Osteocyte (in vitro differentiated cells): ENCODE results near the gene DCAF7. TPM values are rescaled to one million over a fixed set of nuclear protein-coding genes. Genes with fewer than 3 reads are reported as not detected.

ENCODE experiments used
- DNase-seq: peaks from one replicate; pipeline ENCODE4 v3.0.0; 2021; ENCODE audit warnings: mixed read lengths; ENCODE audit not compliant: unreplicated experiment; ENCODE audit errors: extremely low spot score
- H3K27ac Mint-ChIP-seq: one replicate; pipeline ENCODE4 v1.8.0; 2021; ENCODE audit warnings: mild to moderate bottlenecking, mixed read lengths; ENCODE audit not compliant: unreplicated experiment
- H3K27me3 Mint-ChIP-seq: one replicate; pipeline ENCODE4 v1.8.0; 2021; ENCODE audit warnings: mixed read lengths; ENCODE audit not compliant: unreplicated experiment
- H3K36me3 Mint-ChIP-seq: one replicate; pipeline ENCODE4 v1.8.0; 2021; ENCODE audit warnings: mixed read lengths; ENCODE audit not compliant: unreplicated experiment
- H3K4me1 Mint-ChIP-seq: one replicate; pipeline ENCODE4 v1.8.0; 2021; ENCODE audit warnings: mixed read lengths; ENCODE audit not compliant: unreplicated experiment
- H3K4me3 Mint-ChIP-seq: one replicate; pipeline ENCODE4 v1.8.0; 2021; ENCODE audit warnings: mild to moderate bottlenecking, moderate library complexity, mixed read lengths; ENCODE audit not compliant: unreplicated experiment
- H3K9me3 Mint-ChIP-seq: one replicate; pipeline ENCODE4 v1.8.0; 2021; ENCODE audit warnings: mixed read lengths; ENCODE audit not compliant: unreplicated experiment
- total RNA-seq: library from RNA; stranded (reverse); gene quantifications from 2 replicates; pipeline ENCODE4 v1.2.1, GENCODE V29; 2021
- TF ChIP-seq, protein P1 (sequence below): fragments of 200-600 bp; sonication (generic); IDR thresholded peaks from 2 replicates; pipeline ENCODE4 v1.5.0; 2021; ENCODE audit warnings: antibody characterized with exemption, mild to moderate bottlenecking, moderate library complexity

DCAF7 gene
- total RNA-seq, 1 donor from 2014 or later, result 93.9 TPM

GRCh38 chr17:63525190-63525946 lies 24.9 kb upstream of the DCAF7 start:
- H3K9me3 Mint-ChIP-seq, result no peaks in the 10 kb centered on the region
- no peak for DNase-seq
- peaks cover 44% of the 10 kb centered on the region for H3K27me3 Mint-ChIP-seq
- TF ChIP-seq, protein P1, sequence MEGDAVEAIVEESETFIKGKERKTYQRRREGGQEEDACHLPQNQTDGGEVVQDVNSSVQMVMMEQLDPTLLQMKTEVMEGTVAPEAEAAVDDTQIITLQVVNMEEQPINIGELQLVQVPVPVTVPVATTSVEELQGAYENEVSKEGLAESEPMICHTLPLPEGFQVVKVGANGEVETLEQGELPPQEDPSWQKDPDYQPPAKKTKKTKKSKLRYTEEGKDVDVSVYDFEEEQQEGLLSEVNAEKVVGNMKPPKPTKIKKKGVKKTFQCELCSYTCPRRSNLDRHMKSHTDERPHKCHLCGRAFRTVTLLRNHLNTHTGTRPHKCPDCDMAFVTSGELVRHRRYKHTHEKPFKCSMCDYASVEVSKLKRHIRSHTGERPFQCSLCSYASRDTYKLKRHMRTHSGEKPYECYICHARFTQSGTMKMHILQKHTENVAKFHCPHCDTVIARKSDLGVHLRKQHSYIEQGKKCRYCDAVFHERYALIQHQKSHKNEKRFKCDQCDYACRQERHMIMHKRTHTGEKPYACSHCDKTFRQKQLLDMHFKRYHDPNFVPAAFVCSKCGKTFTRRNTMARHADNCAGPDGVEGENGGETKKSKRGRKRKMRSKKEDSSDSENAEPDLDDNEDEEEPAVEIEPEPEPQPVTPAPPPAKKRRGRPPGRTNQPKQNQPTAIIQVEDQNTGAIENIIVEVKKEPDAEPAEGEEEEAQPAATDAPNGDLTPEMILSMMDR, result no peak
- no peaks in the 10 kb centered on the region for H3K4me1 Mint-ChIP-seq
- H3K27ac Mint-ChIP-seq, result no peak overlapping the region
- H3K36me3 Mint-ChIP-seq, result no peaks in the 10 kb centered on the region
- H3K4me3 Mint-ChIP-seq, result no peak overlapping the region

DNA sequence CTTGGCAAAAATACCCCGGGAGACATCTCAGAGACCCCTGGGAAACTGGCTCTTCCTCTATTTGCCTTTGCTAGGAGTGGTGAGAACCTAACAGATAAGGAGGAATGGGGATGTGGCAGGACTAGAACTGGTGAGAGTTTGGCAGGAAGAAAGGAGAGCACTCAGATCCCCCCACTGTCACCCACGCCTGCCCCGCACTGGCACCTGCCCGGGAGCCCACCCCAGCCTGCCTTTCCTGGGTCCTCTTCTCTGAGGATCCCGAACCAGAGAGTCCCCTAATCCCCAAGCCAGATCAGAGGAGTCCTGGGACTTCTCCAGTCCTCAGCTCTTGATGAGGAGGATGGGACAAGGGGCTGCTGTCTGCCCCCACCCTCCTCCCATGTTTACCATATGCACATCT lies 23.4 kb upstream of the DCAF7 start:
- no peaks in the 10 kb centered on the region for H3K9me3 Mint-ChIP-seq

GRCh38 chr17:63528183-63528582 lies 22.1 kb upstream of the DCAF7 start:
- H3K9me3 Mint-ChIP-seq, result no peaks in the 10 kb centered on the region

More for the DNA sequence above, 23.4 kb upstream of the DCAF7 start:
- no peak overlapping the region for H3K27ac Mint-ChIP-seq
- no peak for DNase-seq
- no peaks in the 10 kb centered on the region for H3K36me3 Mint-ChIP-seq
- H3K27me3 Mint-ChIP-seq, result peaks cover 34% of the 10 kb centered on the region
- TF ChIP-seq, protein P1, result no peak
- H3K4me1 Mint-ChIP-seq, result no peaks in the 10 kb centered on the region
- no peak overlapping the region for H3K4me3 Mint-ChIP-seq

DNA sequence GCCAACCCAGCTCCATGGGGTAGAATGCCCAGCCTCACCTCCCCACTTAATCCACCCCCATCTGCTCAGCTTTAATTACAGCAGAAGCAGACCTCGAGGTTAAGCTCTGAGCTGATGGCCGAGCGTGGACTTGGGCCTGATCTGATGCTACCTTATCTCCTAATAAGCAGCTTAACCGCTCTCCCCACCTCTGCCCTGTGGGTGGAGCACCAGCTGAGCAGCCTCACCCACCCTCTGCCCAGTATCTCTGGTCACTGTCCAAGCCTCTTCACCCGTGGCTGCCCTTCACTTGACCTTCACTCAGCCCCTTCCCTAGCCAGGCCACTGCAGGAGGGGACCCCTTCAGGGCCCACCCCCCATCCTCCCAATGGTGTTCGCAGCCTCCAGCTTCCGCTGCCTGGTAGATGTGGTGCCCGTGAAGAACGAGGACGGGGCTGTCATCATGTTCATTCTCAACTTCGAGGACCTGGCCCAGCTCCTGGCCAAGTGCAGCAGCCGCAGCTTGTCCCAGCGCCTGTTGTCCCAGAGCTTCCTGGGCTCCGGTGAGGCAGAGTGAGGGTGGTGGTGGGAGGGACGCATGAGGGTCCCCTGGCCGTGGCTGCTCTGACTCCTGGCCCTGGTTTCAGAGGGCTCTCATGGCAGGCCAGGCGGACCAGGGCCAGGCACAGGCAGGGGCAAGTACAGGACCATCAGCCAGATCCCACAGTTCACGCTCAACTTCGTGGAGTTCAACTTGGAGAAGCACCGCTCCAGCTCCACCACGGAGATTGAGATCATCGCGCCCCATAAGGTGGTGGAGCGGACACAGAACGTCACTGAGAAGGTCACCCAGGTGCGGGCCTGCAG lies 20.3 kb upstream of the DCAF7 start:
- Mint-ChIP-seq H3K4me3 (no peak overlapping the region), H3K36me3 (no peaks in the 10 kb centered on the region), H3K4me1 (no peaks in the 10 kb centered on the region), H3K27me3 (peaks cover 17% of the 10 kb centered on the region), H3K27ac (no peak overlapping the region), H3K9me3 (no peaks in the 10 kb centered on the region)
- no peak for DNase-seq
- TF ChIP-seq, protein P1, result no peak

More at GRCh38 chr17:63528183-63528582, 22.1 kb upstream of the DCAF7 start:
- no peak overlapping the region for H3K4me3 Mint-ChIP-seq
- peaks cover 30% of the 10 kb centered on the region for H3K27me3 Mint-ChIP-seq
- no peaks in the 10 kb centered on the region for H3K36me3 Mint-ChIP-seq
- TF ChIP-seq, protein P1, result no peak
- H3K4me1 Mint-ChIP-seq, result no peaks in the 10 kb centered on the region
- DNase-seq, result no peak
- no peak overlapping the region for H3K27ac Mint-ChIP-seq

DNA sequence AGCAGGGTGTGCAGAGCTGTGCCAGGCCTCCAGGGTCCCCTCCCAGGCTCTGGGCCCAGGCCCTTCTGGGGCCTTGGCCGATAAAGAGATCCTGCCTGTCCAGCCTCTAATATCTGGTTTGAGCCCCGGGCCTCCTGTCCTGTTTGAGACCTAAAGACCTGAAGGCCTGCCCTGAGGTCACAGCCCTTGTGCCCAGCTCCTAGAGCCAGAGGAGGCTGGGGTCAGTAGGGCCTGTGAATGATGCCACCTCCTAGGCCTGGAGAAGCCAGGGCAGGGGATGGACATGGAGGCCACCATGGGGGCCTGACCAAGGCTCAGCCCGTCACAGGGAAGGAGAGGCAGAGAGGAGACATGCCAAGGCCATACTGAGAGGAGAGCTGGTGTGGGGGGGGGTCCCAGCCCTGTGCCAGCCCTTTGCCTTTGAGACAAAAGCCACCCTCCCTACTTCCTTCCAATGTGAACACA lies 19.7 kb upstream of the DCAF7 start:
- no peak for DNase-seq
- Mint-ChIP-seq H3K9me3 (no peaks in the 10 kb centered on the region), H3K4me1 (no peaks in the 10 kb centered on the region), H3K4me3 (no peak overlapping the region), H3K27me3 (peaks cover 11% of the 10 kb centered on the region), H3K27ac (no peak overlapping the region), H3K36me3 (no peaks in the 10 kb centered on the region)
- TF ChIP-seq, protein P1, result no peak
